Measurements from ENCODE around the gene GLTPD2.

The GLTPD2 gene

GRCh38 chr17:4788807-4789700 is at the start of gene GLTPD2:
Gene GLTPD2, plus strand, starts transcription at chr17:4788964. Its CDS starts 48 bp downstream, at chr17:4789012.
- no peak for DNase-seq

- peak; percentile 76 for DNase-seq
Measured at GRCh38 chr17:4739122-4740024, 49.4 kb upstream of the GLTPD2 start, which contains the start of the genes CXCL16 and ZMYND15. Gene CXCL16, minus strand, starts transcription at chr17:4739928. Its CDS starts 589 bp downstream, at chr17:4739339. Gene ZMYND15, plus strand, starts transcription at chr17:4739833. Its CDS starts 716 bp downstream, at chr17:4740549.

GRCh38 chr17:4740025-4740351 is 48.8 kb upstream of the GLTPD2 start:
- no peak for DNase-seq

GRCh38 chr17:4740584-4740983 is 48.2 kb upstream of the GLTPD2 start:
- no peak for DNase-seq

GRCh38 chr17:4741544-4741943 is 47.2 kb upstream of the GLTPD2 start:
- no peak for DNase-seq

- no peak for DNase-seq
Measured at GRCh38 chr17:4742133-4742532, 46.6 kb upstream of the GLTPD2 start.

- DNase-seq: no peak
Measured at GRCh38 chr17:4742629-4743028, 46.1 kb upstream of the GLTPD2 start.

- no peak for DNase-seq
Measured at GRCh38 chr17:4743216-4743615, 45.5 kb upstream of the GLTPD2 start.

GRCh38 chr17:4743898-4744297 is 44.9 kb upstream of the GLTPD2 start:
- DNase-seq: no peak

GRCh38 chr17:4744999-4745969 is 43.5 kb upstream of the GLTPD2 start:
- no peak for DNase-seq

- DNase-seq: no peak
Measured at GRCh38 chr17:4747847-4748246, 40.9 kb upstream of the GLTPD2 start.

GRCh38 chr17:4748686-4749085 is 40.1 kb upstream of the GLTPD2 start:
- no peak for DNase-seq

- DNase-seq: no peak
Measured at GRCh38 chr17:4750606-4751005, 38.2 kb upstream of the GLTPD2 start.

GRCh38 chr17:4751932-4752331 is 36.8 kb upstream of the GLTPD2 start:
- DNase-seq: no peak

- no peak for DNase-seq
Measured at GRCh38 chr17:4753392-4753791, 35.4 kb upstream of the GLTPD2 start.

- no peak for DNase-seq
Measured at GRCh38 chr17:4759776-4760236, 29.0 kb upstream of the GLTPD2 start.

- no peak for DNase-seq
Measured at GRCh38 chr17:4764595-4764994, 24.2 kb upstream of the GLTPD2 start.

GRCh38 chr17:4766201-4766600 is 22.6 kb upstream of the GLTPD2 start:
- no peak for DNase-seq

GRCh38 chr17:4766723-4767122 is 22.0 kb upstream of the GLTPD2 start:
- DNase-seq: no peak

GRCh38 chr17:4768298-4768697 is 20.5 kb upstream of the GLTPD2 start:
- DNase-seq: no peak

- DNase-seq: no peak
Measured at GRCh38 chr17:4769628-4770027, 19.1 kb upstream of the GLTPD2 start.

GRCh38 chr17:4771519-4772234 is 17.1 kb upstream of the GLTPD2 start, which contains the start of gene TM4SF5:
Gene TM4SF5, plus strand, starts transcription at chr17:4771886. Its CDS starts 37 bp downstream, at chr17:4771923.
- no peak for DNase-seq

Data from activated CD8-positive, alpha-beta memory T cell treated with anti-CD3 and anti-CD28 coated beads for 24 hours (primary cell).